Measurements from ENCODE around the gene SRD5A3. TPM values are rescaled to one million over a fixed set of nuclear protein-coding genes. Genes with fewer than 3 reads are reported as not detected.

Gene SRD5A3
- total and polyA plus RNA-seq, 9 of the 15 experiments (the other 6 are each of a cell fraction or from before 2014, with no cell fraction given): 2.5 to 37.0 (median 13.3) TPM

- no peak for TF ChIP-seq E2F4 (CRISPR knock-in tag; IDR thresholded peaks at IDR 0.05; ENCODE audit: low read depth)
- TF ChIP-seq ZNF174 (CRISPR knock-in tag; IDR thresholded peaks at IDR 0.05): no peak
- TF ChIP-seq NBN (IDR thresholded peaks at IDR 0.05; ENCODE audit: low read depth): no peak
- no peak for TF ChIP-seq CEBPB (tag; IDR thresholded peaks at IDR 0.05)
- no peak for TF ChIP-seq GMEB1 (CRISPR knock-in tag; IDR thresholded peaks at IDR 0.05)
These were observed 26.2 kb downstream of the SRD5A3 start (continued) for GRCh38 chr4:55372259-55372658.

- Histone ChIP-seq H3K4me2 (ENCODE audit: insufficient read depth, low read length) (no peak overlapping the region), H3K9me1 (ENCODE audit: control insufficient read depth, insufficient read depth, low read length) (no peaks in the 10 kb centered on the region), H2AFZ (ENCODE audit: low read depth, low read length) (no peak overlapping the region), H3K4me3 (no peak overlapping the region), H3K9me3 (replicated peaks; ENCODE audit: control insufficient read depth, insufficient read depth, low read depth, low read length) (no peaks in the 10 kb centered on the region), H4K20me1 (replicated peaks; ENCODE audit: control insufficient read depth, insufficient read depth, low read length) (no peaks in the 10 kb centered on the region), H3K79me2 (ENCODE audit: control insufficient read depth, insufficient read depth, low read length) (no peaks in the 10 kb centered on the region), H3K36me3 (ENCODE audit: control insufficient read depth, insufficient read depth, low read length) (no peaks in the 10 kb centered on the region; the same call in 2 of the 3 replicates), H3K27me3 (ENCODE audit: control insufficient read depth in 2 of 2, insufficient read depth in 2 of 2, low read length in 2 of 2) (no peaks in the 10 kb centered on the region), H3K4me1 (replicated peaks in 1 of 2; ENCODE audit: control insufficient read depth in 2 of 2, insufficient read depth in 2 of 2, low read length in 2 of 2) (no peaks in the 10 kb centered on the region), H3K27ac (ENCODE audit: extremely low read depth, low read depth, low read length) (no peak overlapping the region), H3K9ac (ENCODE audit: insufficient read depth in 1 of 2, low read depth in 2 of 2, low read length in 2 of 2) (0 out of 4 replicates have a peak overlapping the region, but pooled peaks of 1 of the 2 experiments have one; percentile 8)
- FAIRE-seq (no peak), DNase-seq (ENCODE audit: extremely low read depth in 1 of 4, low spot score in 3 of 4) (no peak), ATAC-seq (peak; percentile 43)
- TF ChIP-seq PTRF (tag; IDR thresholded peaks at IDR 0.05) (no peak), ZNF696 (CRISPR knock-in tag; conservative IDR thresholded peaks at IDR 0.05) (no peak), YY1 (IDR thresholded peaks at IDR 0.05; ENCODE audit: borderline replicate concordance in 1 of 3, control insufficient read depth in 1 of 3, extremely low read depth in 1 of 3, insufficient read depth in 3 of 3, insufficient read length in 1 of 3, insufficient replicate concordance in 2 of 3, low read depth in 1 of 3, low read length in 2 of 3) (no peak), ZBTB8A (IDR thresholded peaks at IDR 0.05; ENCODE audit: partially characterized antibody) (no peak), RBM39 (optimal IDR thresholded peaks at IDR 0.05; ENCODE audit: low read depth, low read length) (no peak)
- ChIA-PET CTCF (ENCODE audit: low intra/inter-chr PET ratio) (no interaction called here), POLR2A (interaction anchor here (0.7 to 1.7 kb wide), 4 partner anchors 11 to 25 kb away, joined by 3 to 5 read pairs (median 4); no protein-coding TSS in a partner anchor)
- 60% methylated on average over 1 of the region's 1 CpG for WGBS (ENCODE audit: insufficient coverage, low coverage, missing lambda C conversion rate)
- no TSS peak for BruUV-seq (replicated peaks)
- intact Hi-C loops (cut with micrococcal nuclease) (no loop called here), in situ Hi-C loops (cut with MboI) (no loop called here)
These were observed 27.4 kb downstream of the SRD5A3 start for GRCh38 chr4:55373461-55373860.
